Measurements from ENCODE around the gene ING5.
"Not testable (repeated sequence)": the region's sequence is repeated elsewhere in the genome, so short reads cannot be mapped to it uniquely, and the experiment has no call there.

Gene ING5

DNA sequence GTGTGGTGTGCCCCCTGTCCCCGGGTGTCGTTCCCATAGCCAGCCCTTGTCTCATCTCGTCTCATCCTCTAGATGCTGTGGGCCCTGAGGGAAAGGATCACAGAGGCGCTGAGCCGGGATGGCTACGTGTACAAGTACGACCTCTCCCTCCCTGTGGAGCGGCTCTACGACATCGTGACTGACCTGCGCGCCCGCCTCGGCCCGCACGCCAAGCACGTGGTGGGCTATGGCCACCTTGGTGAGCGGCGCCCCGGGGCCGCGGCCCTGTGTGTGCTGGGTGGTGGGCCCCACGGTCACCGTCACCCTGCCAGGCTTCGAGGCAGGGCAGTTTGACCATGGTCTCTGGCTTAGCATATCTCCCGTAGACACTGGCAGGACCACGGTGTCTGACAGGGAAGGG lies 53.9 kb downstream of the ING5 start:
- no peak for TF ChIP-seq CTCF (IDR thresholded peaks at IDR 0.05; ENCODE audit: extremely low read depth, insufficient read depth, missing control alignments)
- no peak for DNase-seq (ENCODE audit: low spot score)
- in situ Hi-C loops (cut with MboI; ENCODE audit: low pct_unique_long_range_greater_than_20kb, low sequenced_read_pairs, unreplicated experiment) = no loop called here

DNA sequence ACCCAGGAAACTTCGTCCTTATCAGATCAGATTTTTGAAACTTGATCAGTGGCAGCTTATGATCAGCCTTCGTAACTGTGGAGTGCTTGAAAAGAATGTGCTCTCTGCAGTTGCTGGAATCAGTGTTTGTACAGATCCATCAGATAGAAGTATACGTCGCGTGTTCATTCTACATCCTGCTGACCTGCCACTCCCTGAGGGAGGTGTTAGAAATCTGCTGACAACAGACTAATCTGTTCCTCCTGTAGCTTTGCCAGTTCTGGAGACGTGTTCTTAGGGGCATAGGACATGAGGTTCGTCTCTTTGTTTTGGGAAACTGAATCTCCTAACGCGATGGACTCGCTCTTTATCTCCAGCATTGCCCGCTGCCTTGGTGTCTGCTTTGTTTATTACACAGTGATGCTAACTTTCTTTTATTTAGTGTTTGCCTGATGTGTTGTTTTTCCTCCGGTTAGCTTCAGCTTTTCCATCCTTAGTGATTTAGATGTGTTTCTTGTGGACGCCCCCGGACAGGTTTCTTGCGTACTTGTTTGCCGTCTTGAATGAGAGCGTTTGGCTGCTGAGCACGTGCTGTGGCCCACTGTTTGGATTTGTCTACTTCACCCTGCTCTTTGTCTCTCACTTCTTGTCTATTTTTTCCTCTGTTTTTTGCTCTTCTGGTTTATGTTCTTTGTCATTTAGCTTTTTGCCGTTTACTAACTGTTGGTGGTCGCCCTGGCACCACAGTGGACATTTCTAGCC lies 57.4 kb downstream of the ING5 start:
- in situ Hi-C loops (cut with MboI; ENCODE audit: low pct_unique_long_range_greater_than_20kb, low sequenced_read_pairs, unreplicated experiment) = no loop called here
- DNase-seq (ENCODE audit: low spot score) = no peak
- TF ChIP-seq CTCF (IDR thresholded peaks at IDR 0.05; ENCODE audit: extremely low read depth, insufficient read depth, missing control alignments) = no peak

DNA sequence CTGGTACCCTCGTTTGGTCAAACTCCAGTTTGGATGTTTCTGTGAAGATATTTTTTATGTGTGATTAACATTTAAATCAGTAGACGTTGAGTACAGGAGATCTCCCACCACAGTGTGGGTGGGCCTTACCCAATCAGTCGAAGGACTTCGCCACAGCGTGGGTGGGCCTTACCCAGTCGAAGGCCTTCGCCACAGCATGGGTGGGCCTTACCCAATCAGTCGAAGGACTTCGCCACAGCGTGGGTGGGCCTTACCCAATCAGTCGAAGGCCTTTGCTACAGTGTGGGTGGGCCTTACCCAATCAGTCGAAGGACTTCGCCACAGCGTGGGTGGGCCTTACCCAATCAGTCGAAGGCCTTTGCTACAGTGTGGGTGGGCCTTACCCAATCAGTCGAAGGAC lies 58.1 kb downstream of the ING5 start:
- DNase-seq (ENCODE audit: low spot score); in situ Hi-C loops (cut with MboI; ENCODE audit: low pct_unique_long_range_greater_than_20kb, low sequenced_read_pairs, unreplicated experiment): not testable (repeated sequence)

DNA sequence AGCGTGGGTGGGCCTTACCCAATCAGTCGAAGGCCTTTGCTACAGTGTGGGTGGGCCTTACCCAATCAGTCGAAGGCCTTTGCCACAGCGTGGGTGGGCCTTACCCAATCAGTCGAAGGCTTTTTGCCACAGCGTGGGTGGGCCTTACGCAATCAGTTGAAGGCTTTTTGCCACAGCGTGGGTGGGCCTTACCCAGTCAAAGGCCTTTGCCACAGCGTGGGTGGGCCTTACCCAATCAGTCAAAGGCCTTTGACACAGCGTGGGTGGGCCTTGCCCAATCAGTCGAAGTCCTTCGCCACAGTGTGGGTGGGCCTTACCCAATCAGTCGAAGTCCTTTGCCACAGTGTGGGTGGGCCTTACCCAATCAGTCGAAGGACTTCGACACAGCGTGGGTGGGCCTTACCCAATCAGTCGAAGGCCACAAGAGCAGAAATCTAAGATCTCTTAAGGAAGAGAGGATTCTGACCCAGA lies 58.5 kb downstream of the ING5 start:
- no peak for TF ChIP-seq CTCF (IDR thresholded peaks at IDR 0.05; ENCODE audit: extremely low read depth, insufficient read depth, missing control alignments)
- in situ Hi-C loops (cut with MboI; ENCODE audit: low pct_unique_long_range_greater_than_20kb, low sequenced_read_pairs, unreplicated experiment) = no loop called here
- no peak for DNase-seq (ENCODE audit: low spot score)

DNA sequence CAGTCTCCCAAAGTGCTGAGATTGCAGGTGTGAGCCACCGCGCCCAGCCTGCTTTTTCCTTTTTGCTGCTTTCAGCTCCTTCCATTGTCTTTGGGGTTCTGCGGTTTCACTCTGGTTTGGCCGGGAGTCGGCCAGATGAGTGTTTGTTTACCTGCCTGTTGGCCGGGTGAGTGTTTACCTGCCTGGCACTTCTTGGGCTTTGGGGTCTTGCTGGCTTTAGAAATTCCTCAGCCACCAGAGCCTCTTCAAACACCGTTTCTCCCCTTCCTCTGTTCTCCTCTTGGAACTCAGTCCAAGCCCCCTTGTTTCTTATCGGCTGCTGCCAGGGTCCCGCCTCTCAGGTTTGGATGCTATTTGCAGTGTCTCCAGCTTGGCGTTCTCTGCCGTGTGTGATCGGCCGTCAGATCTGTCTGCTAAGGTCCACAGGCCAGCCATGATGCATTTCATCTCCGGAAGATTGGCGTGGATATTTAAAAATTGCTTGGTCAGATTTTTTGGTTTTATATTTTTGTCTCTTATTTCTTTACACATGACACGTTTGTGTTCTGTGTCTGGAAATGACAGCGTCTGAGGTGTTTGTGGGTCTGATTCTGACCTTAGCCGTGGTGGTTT lies 60.6 kb downstream of the ING5 start:
- TF ChIP-seq CTCF (IDR thresholded peaks at IDR 0.05; ENCODE audit: extremely low read depth, insufficient read depth, missing control alignments) = no peak
- DNase-seq (ENCODE audit: low spot score) = no peak
- in situ Hi-C loops (cut with MboI; ENCODE audit: low pct_unique_long_range_greater_than_20kb, low sequenced_read_pairs, unreplicated experiment) = no loop called here

GRCh38 chr2:241762933-241763369 lies 61.1 kb downstream of the ING5 start:
- no peak for TF ChIP-seq CTCF (IDR thresholded peaks at IDR 0.05; ENCODE audit: extremely low read depth, insufficient read depth, missing control alignments)
- no peak for DNase-seq (ENCODE audit: low spot score)
- in situ Hi-C loops (cut with MboI; ENCODE audit: low pct_unique_long_range_greater_than_20kb, low sequenced_read_pairs, unreplicated experiment) = no loop called here

- TF ChIP-seq CTCF (IDR thresholded peaks at IDR 0.05; ENCODE audit: extremely low read depth, insufficient read depth, missing control alignments) = no peak
- no peak for DNase-seq (ENCODE audit: low spot score)
- in situ Hi-C loops (cut with MboI; ENCODE audit: low pct_unique_long_range_greater_than_20kb, low sequenced_read_pairs, unreplicated experiment) = no loop called here
Observed at GRCh38 chr2:241763551-241764274, 61.9 kb downstream of the ING5 start.

Measured in GM13977 (cell line).